Suppressor macrophage treated with lipopolysaccharide for 1 hour (primary cell): ENCODE data around the gene HRC.
A peak's percentile ranks its signal among the peaks of the same experiment; 100 is the strongest.

Source experiments
- DNase-seq, 3 donors: peaks; one replicate each; pipeline ENCODE4 v3.0.0-alpha.2; 2020 to 2022

Gene HRC

GRCh38 chr19:49111218-49111998 lies 43.8 kb downstream of the HRC start:
- peak in 1 of 3 donors; percentile 17 for DNase-seq

DNA sequence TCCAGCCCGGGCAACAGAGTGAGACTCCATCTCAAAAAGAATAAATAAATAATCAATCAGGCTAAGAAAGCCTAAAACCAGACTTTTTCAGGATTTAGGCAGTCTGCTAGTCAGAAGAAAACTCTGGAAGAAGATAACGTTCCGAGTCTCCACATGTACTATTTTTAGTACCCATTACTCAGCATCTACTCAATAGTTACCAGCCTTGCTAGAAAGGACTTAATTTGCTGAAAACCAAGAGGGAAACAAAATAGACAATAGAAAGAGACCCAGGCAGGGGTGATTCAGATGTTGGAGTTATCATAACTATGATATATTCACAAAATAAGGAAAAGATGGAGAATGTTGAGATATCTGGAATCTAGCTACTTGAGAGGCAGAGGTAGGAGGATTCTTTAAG lies 44.6 kb downstream of the HRC start:
- DNase-seq, result no peak

DNA sequence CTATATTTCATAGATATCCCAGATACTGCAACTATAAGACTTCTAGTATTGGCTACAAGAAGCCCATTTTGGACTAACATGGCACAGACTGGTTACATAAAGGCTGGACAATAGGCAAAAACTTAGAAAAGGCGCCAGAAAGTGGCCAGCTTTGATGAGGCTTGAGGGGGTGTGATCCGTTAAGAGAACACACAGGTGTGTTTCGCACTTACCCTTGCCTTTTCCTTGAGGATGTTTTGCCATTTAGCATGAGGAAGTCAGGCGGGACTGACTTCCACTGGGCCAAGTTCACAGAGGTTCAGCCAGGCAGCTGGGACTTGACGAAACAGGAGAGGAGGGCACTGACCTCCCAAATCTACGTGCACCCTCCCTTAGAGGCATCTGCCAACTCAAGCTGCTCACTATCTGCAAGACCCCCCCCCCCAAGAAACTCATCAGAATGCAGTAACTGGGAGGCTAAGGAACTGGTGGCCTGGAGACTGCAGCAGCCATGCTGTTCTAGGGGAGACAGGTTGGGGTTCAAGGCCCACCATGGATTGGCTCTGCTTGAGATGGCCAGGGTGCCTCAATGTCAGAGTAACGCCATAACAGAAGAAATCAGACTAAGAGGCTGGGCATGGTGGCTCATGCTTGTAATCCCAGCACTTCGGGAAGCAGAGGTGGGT lies 45.5 kb downstream of the HRC start:
- DNase-seq, result no peak

- no peak for DNase-seq
These were observed 46.1 kb downstream of the HRC start for GRCh38 chr19:49109051-49109450.

GRCh38 chr19:49107625-49108459 lies 47.4 kb downstream of the HRC start:
- no peak for DNase-seq

GRCh38 chr19:49106648-49107135 lies 48.5 kb downstream of the HRC start:
- DNase-seq, result peak; percentile 48 to 80 (median 60)

- no peak for DNase-seq
These were observed 50.8 kb downstream of the HRC start for GRCh38 chr19:49104229-49104864.

DNA sequence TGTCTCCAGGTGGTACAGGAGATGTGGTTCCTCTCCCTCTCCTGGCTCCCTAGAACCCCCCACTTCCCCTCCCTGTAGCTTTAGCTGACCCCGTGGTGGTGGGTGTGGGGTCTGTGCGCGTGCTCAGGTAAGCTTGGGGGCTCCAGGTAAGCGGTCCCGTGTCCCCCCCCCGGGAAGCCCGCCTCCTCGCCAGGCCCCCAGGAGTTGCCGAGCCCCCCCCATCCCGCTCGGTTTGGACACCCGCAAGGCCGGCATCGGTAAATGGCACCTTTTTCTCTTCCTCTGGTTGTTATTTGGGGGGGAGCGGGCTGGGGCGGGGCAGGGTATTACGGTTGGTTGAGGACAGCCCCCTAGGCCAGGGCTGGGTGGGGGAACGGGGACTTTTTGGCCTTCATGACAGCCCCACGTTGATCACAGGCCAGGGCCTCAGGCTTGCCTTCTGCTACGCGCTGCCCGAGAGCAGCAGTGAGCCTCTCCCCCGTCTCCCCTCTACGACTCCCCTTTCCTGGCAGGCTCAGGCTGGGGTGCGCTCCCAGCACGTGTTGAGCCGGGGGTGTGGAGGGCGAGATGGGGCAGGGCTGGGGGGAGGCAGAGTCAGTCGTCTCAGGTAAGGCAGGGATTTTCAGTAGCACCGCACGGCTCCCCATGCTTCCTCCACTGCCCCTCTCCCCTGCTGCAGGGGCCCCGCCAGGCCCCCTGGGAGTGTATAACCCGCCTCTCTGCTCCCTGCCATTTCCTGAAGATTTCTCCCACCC lies 51.7 kb downstream of the HRC start:
- DNase-seq, result no peak

DNA sequence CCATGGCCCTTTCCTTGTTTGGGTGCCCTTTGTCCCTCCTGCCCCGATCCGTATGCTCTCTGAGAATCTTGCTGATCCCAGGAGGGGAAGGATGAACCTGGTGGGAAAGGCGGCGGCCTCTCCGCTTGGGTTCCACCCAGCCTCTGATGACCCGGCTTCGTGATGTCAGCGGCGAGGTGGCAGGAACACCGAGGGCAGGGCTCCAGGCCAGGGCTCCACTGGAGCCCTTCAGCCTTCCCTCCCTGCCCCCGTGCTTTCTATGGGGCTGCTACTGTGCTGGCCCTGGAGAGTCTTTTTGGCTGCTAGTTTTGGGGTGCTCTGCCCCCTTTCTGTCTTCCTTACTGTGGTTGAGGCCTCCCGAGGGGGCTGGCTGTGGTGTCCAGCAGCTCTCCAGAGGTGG lies 52.9 kb downstream of the HRC start:
- DNase-seq, result no peak
